GM23338 (cell line): Measurements from ENCODE around the gene KCNMB1. TPM values are rescaled to one million over a fixed set of nuclear protein-coding genes. Genes with fewer than 3 reads are reported as not detected.

ENCODE experiments used
- ATAC-seq: fragments of 200-7000 bp; cut with Tn5 transposase; 3 replicates; pipeline ENCODE4 v1.9.1; 2020
- DNase-seq: peaks from one replicate; pipeline ENCODE4 v3.0.0-alpha.2; 2015; ENCODE audit warnings: low spot score
- H2AFZ ChIP-seq: fragments of 200-600 bp; sonication (generic); 2 replicates; pipeline ENCODE4 v1.8.0; 2016; ENCODE audit warnings: antibody characterized with exemption, mild to moderate bottlenecking, moderate library complexity
- H3F3A ChIP-seq: fragments of 200-600 bp; sonication (generic); replicated peaks from 2 replicates; pipeline ENCODE4 v1.8.0; 2017; ENCODE audit warnings: antibody characterized with exemption, mixed run types, low read depth
- H3K27ac ChIP-seq: fragments of 200-600 bp; sonication (generic); 2 replicates; pipeline ENCODE4 v1.6.1; 2016; ENCODE audit warnings: low read depth
- H3K27me3 ChIP-seq: fragments of 200-600 bp; sonication (generic); 2 replicates; pipeline ENCODE4 v1.8.0; 2016; ENCODE audit warnings: mild to moderate bottlenecking, mixed run types, moderate library complexity; ENCODE audit not compliant: insufficient read depth
- H3K36me3 ChIP-seq: fragments of 200-600 bp; sonication (generic); 2 replicates; pipeline ENCODE4 v1.8.0; 2016; ENCODE audit warnings: mild to moderate bottlenecking; ENCODE audit not compliant: insufficient read depth
- H3K4me1 ChIP-seq: fragments of 200-600 bp; sonication (generic); 2 replicates; pipeline ENCODE4 v1.8.0; 2016; ENCODE audit warnings: mild to moderate bottlenecking, moderate library complexity; ENCODE audit not compliant: insufficient read depth
- H3K4me2 ChIP-seq: fragments of 200-600 bp; sonication (generic); 2 replicates; pipeline ENCODE4 v1.7.1; 2017; ENCODE audit warnings: mixed run types
- H3K4me3 ChIP-seq: fragments of 200-600 bp; sonication (generic); 2 replicates; pipeline ENCODE4 v1.6.1; 2016; ENCODE audit warnings: mixed run types
- H3K79me2 ChIP-seq: fragments of 200-600 bp; sonication (generic); replicated peaks from 2 replicates; pipeline ENCODE4 v1.8.0; 2017; ENCODE audit warnings: mild to moderate bottlenecking; ENCODE audit not compliant: insufficient read depth
- H3K9me2 ChIP-seq: fragments of 200-600 bp; sonication (generic); 2 replicates; pipeline ENCODE4 v1.8.0; 2017; ENCODE audit not compliant: insufficient read depth
- H4K20me1 ChIP-seq: fragments of 200-600 bp; sonication (generic); replicated peaks from 2 replicates; pipeline ENCODE4 v1.8.0; 2017; ENCODE audit warnings: mild to moderate bottlenecking; ENCODE audit not compliant: insufficient read depth
- H3K27ac Mint-ChIP-seq: 2 replicates; pipeline ENCODE4 v1.8.0; 2020; ENCODE audit warnings: inconsistent platforms, mild to moderate bottlenecking, moderate library complexity, mixed read lengths
- H3K27me3 Mint-ChIP-seq: 3 replicates; pipeline ENCODE4 v1.8.0; 2022; ENCODE audit warnings: low read depth, mild to moderate bottlenecking, moderate library complexity, mixed read lengths, inconsistent platforms; ENCODE audit not compliant: insufficient read depth, poor library complexity
- H3K36me3 Mint-ChIP-seq: 3 replicates; pipeline ENCODE4 v1.8.0; 2021; ENCODE audit warnings: low read depth, mild to moderate bottlenecking, inconsistent platforms, moderate library complexity, mixed read lengths
- H3K4me1 Mint-ChIP-seq: 3 replicates; pipeline ENCODE4 v1.8.0; 2020; ENCODE audit warnings: mild to moderate bottlenecking, inconsistent platforms, mixed read lengths
- H3K4me3 Mint-ChIP-seq: 3 replicates; pipeline ENCODE4 v1.8.0; 2021; ENCODE audit warnings: moderate library complexity, mild to moderate bottlenecking, inconsistent platforms, mixed read lengths
- H3K9me3 Mint-ChIP-seq: 3 replicates; pipeline ENCODE4 v1.8.0; 2020; ENCODE audit warnings: moderate library complexity, mild to moderate bottlenecking, inconsistent platforms, mixed read lengths
- CREB1 ChIP-seq: fragments of 250-450 bp; sonication (Bioruptor Pico); IDR thresholded peaks from 2 replicates; pipeline ENCODE4 v1.5.0; 2020; ENCODE audit warnings: low read depth, mild to moderate bottlenecking, moderate library complexity
- CTCF ChIP-seq, 2 experiments: fragments of 200-600 bp in 1 of 2; sonication (generic) in 1 of 2; conservative IDR thresholded peaks; 2 replicates each; pipeline versions ENCODE4 v1.5.1 to v1.6.1; 2016 to 2017; ENCODE audit warnings: antibody characterized with exemption in 2 of 2, low read depth in 2 of 2, mild to moderate bottlenecking in 2 of 2, moderate library complexity in 1 of 2
- ETS1 ChIP-seq: IDR thresholded peaks from 2 replicates; pipeline ENCODE4 v1.6.1; 2016; ENCODE audit warnings: antibody characterized with exemption
- EZH2 ChIP-seq: fragments of 200-600 bp; sonication (generic); IDR thresholded peaks from one replicate; pipeline ENCODE4 v1.8.0; 2017; ENCODE audit warnings: antibody characterized with exemption, mild to moderate bottlenecking, low read depth; ENCODE audit not compliant: unreplicated experiment
- EZH2phosphoT487 ChIP-seq: fragments of 200-600 bp; sonication (generic); IDR thresholded peaks from one replicate; pipeline ENCODE4 v1.8.1; 2018; ENCODE audit warnings: antibody characterized with exemption; ENCODE audit not compliant: unreplicated experiment
- JUNB ChIP-seq: IDR thresholded peaks from one replicate; pipeline ENCODE4 v1.6.1; 2016; ENCODE audit warnings: antibody characterized with exemption; ENCODE audit not compliant: unreplicated experiment
- NANOG ChIP-seq: IDR thresholded peaks from 2 replicates; pipeline ENCODE4 v1.6.1; 2016; ENCODE audit warnings: antibody characterized with exemption, borderline replicate concordance
- POLR2AphosphoS5 ChIP-seq: IDR thresholded peaks from 2 replicates; pipeline ENCODE4 v1.6.1; 2016; ENCODE audit warnings: antibody characterized with exemption, low read depth
- REST ChIP-seq: IDR thresholded peaks from one replicate; pipeline ENCODE4 v1.6.1; 2018; ENCODE audit warnings: antibody characterized with exemption; ENCODE audit not compliant: unreplicated experiment
- STAT1 ChIP-seq: IDR thresholded peaks from one replicate; pipeline ENCODE4 v1.6.1; 2016; ENCODE audit warnings: antibody characterized with exemption; ENCODE audit not compliant: unreplicated experiment
- ZNF114 ChIP-seq: fragments of 250-450 bp; sonication (Bioruptor Pico); IDR thresholded peaks from 2 replicates; pipeline ENCODE4 v1.5.0; 2020; ENCODE audit warnings: mild to moderate bottlenecking, moderate library complexity
- ZNF331 ChIP-seq: fragments of 250-450 bp; sonication (Bioruptor Pico); IDR thresholded peaks from 2 replicates; pipeline ENCODE4 v1.5.0; 2020; ENCODE audit warnings: low read depth, mild to moderate bottlenecking, moderate library complexity
- ZNF462 ChIP-seq: fragments of 250-450 bp; sonication (Bioruptor Pico); IDR thresholded peaks from 2 replicates; pipeline ENCODE4 v1.5.0; 2020; ENCODE audit warnings: mild to moderate bottlenecking, moderate library complexity
- polyA plus RNA-seq: library from polyadenylated mRNA; unstranded; fragments of >200 nt; fragmentation: Nextera tagmentation; extraction: Ambion mirVana; gene quantifications from 2 replicates; pipeline ENCODE4 v1.2.1, GENCODE V29; 2016
- total RNA-seq: library from RNA; depleted of rRNA; stranded (reverse); fragments of >200 nt; shearing (Covaris generic); gene quantifications from 2 replicates; pipeline ENCODE4 v1.2.3, GENCODE V29; 2014

The KCNMB1 gene
- total and polyA plus RNA-seq, 2 experiments from 2014 or later: 0.17 to 0.19 TPM

GRCh38 chr5:170363671-170364070 is 25.5 kb downstream of the KCNMB1 start:
- Histone ChIP-seq H3K4me3 (no peak overlapping the region), H3F3A (no peaks in the 10 kb centered on the region), H3K27me3 (no peaks in the 10 kb centered on the region), H3K36me3 (no peaks in the 10 kb centered on the region), H3K9me2 (no peaks in the 10 kb centered on the region), H4K20me1 (no peaks in the 10 kb centered on the region), H3K79me2 (no peaks in the 10 kb centered on the region), H3K4me2 (no peak overlapping the region), H3K27ac (no peak overlapping the region), H3K4me1 (no peaks in the 10 kb centered on the region), H2AFZ (no peak overlapping the region)
- no peak for ATAC-seq
- no peak for DNase-seq
- Mint-ChIP-seq H3K27me3 (peaks cover 6% of the 10 kb centered on the region), H3K4me3 (no peak overlapping the region), H3K4me1 (no peaks in the 10 kb centered on the region; the same call in 2 of the 3 replicates), H3K27ac (no peak overlapping the region), H3K9me3 (no peaks in the 10 kb centered on the region), H3K36me3 (no peaks in the 10 kb centered on the region)
- TF ChIP-seq POLR2AphosphoS5: no peak
- no peak for TF ChIP-seq EZH2
- no peak for TF ChIP-seq CREB1 (CRISPR knock-in tag)
- no peak for TF ChIP-seq JUNB
- no peak for TF ChIP-seq CTCF (conservative IDR thresholded peaks at IDR 0.05; ENCODE audit: low read depth in 2 of 2)
- no peak for TF ChIP-seq ZNF114 (CRISPR knock-in tag)
- TF ChIP-seq REST: no peak
- TF ChIP-seq EZH2phosphoT487: no peak
- no peak for TF ChIP-seq ZNF331 (CRISPR knock-in tag)
- TF ChIP-seq ETS1: no peak
- no peak for TF ChIP-seq ZNF462 (CRISPR knock-in tag)
- TF ChIP-seq STAT1: no peak
- no peak for TF ChIP-seq NANOG
